ENCODE measurements around the gene MCM5.
A peak's percentile ranks its signal among the peaks of the same experiment; 100 is the strongest.

Gene MCM5

GRCh38 chr22:35422936-35423335 is 23.0 kb downstream of the MCM5 start:
- no peak overlapping the region for H3K4me3 ChIP-seq (ENCODE audit: low read depth, low read length)
- no peak for TF ChIP-seq CTCF (IDR thresholded peaks at IDR 0.05; ENCODE audit: borderline replicate concordance, insufficient read depth, low read depth, low read length)

- H3K4me3 ChIP-seq (ENCODE audit: low read depth, low read length) = no peak overlapping the region
- TF ChIP-seq CTCF (IDR thresholded peaks at IDR 0.05; ENCODE audit: borderline replicate concordance, insufficient read depth, low read depth, low read length) = no peak
Observed at GRCh38 chr22:35424081-35424480, 24.1 kb downstream of the MCM5 start.

GRCh38 chr22:35424761-35425160 is 24.8 kb downstream of the MCM5 start:
- TF ChIP-seq CTCF (IDR thresholded peaks at IDR 0.05; ENCODE audit: borderline replicate concordance, insufficient read depth, low read depth, low read length) = no peak
- H3K4me3 ChIP-seq (ENCODE audit: low read depth, low read length) = no peak overlapping the region

GRCh38 chr22:35425546-35425945 is 25.6 kb downstream of the MCM5 start:
- H3K4me3 ChIP-seq (ENCODE audit: low read depth, low read length) = no peak overlapping the region
- no peak for TF ChIP-seq CTCF (IDR thresholded peaks at IDR 0.05; ENCODE audit: borderline replicate concordance, insufficient read depth, low read depth, low read length)

GRCh38 chr22:35425971-35426800 is 26.2 kb downstream of the MCM5 start:
- TF ChIP-seq CTCF (IDR thresholded peaks at IDR 0.05; ENCODE audit: borderline replicate concordance, insufficient read depth, low read depth, low read length) = no peak

GRCh38 chr22:35426801-35427140 is 26.8 kb downstream of the MCM5 start:
- no peak for TF ChIP-seq CTCF (IDR thresholded peaks at IDR 0.05; ENCODE audit: borderline replicate concordance, insufficient read depth, low read depth, low read length)
- H3K4me3 ChIP-seq (ENCODE audit: low read depth, low read length) = no peak overlapping the region

More at GRCh38 chr22:35425971-35426800, 26.2 kb downstream of the MCM5 start:
- no peak overlapping the region for H3K4me3 ChIP-seq (ENCODE audit: low read depth, low read length)

GRCh38 chr22:35430897-35431322 is 31.0 kb downstream of the MCM5 start:
- H3K4me3 ChIP-seq (ENCODE audit: low read depth, low read length) = no peak overlapping the region
- TF ChIP-seq CTCF (IDR thresholded peaks at IDR 0.05; ENCODE audit: borderline replicate concordance, insufficient read depth, low read depth, low read length) = peak; percentile 75

Measured in GM12875 (cell line).